HG03575 (cell line): ENCODE data around the gene SNAP47.

Experiments used
- ATAC-seq: cut with Tn5 transposase; IDR thresholded peaks from one replicate; pipeline ENCODE4 v1.9.1; 2021; ENCODE audit not compliant: unreplicated experiment, insufficient number of reproducible peaks, low FRiP score; ENCODE audit errors: extremely low read depth

SNAP47 gene

GRCh38 chr1:227764019-227764391 lies 28.8 kb downstream of the SNAP47 start:
- ATAC-seq: no peak

DNA sequence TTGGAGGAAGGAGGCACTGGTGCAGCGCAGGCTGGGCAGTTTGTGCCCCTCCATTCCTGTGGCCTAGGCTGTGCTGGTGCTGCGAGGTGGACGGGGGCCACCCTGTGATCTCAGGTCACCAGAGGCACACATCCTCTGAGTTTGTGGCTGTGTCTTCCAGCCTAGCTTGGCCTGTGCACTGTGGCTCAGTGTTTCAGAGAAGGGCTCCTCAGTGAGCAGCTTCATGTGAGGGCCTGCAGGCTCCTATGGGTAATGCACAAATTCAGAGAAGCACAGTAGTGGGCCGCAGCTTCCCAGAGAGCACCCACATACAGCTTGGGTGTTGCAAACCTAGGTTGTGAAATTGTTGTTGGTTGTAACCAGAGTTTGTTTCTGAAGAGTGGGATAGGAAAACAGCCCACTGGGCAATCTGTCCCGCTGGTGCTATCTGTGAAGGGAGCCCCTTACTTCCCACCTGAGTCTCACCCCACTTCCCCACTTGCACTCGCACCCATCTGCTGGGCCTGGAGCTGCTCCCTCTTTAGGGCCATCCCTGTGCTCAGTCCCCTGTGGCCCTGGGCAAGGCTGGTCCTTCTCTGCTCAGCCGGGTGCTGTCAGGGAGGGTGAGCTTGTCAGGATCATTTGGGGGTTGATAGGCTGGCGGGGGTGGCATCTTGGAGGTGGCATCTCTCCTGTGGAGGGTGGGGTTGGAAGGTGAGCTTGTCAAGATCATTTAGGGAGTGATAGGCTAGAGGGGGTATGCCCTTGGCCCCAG lies 30.2 kb downstream of the SNAP47 start:
- no peak for ATAC-seq

GRCh38 chr1:227766015-227766634 lies 30.9 kb downstream of the SNAP47 start:
- ATAC-seq: no peak

DNA sequence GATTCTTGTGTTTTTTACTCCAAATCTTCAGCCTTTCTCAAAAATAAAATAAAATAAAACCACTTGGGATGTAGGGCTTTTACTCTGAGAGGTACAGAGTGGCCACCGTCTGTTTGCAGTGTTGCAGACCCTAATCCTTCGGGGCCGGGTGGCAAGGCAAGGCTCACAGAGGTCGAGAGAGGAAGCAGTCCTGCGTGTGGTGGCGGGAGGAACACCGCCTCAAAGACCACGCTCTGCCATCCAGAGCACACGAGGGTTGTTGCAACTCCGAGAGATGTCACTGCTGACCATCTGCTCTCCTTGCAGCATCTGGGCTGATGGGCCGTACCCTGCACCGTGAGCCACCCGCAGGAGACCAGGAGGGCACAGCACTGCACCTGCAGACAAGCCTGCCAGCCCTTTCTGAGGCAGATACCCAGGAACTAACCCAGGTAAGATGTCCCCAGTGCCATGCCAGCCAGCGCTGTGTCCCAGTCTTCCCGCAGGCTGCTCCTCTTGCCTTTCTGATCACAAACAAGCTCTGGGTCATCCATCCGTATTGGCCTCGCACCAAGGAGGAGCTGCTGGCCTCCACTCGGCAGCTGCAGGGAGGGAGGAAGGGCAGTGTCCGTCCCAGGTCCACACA lies 31.5 kb downstream of the SNAP47 start:
- ATAC-seq: no peak

GRCh38 chr1:227767401-227768124 lies 32.3 kb downstream of the SNAP47 start:
- no peak for ATAC-seq

- ATAC-seq: no peak
Measured at GRCh38 chr1:227768125-227768439, 32.8 kb downstream of the SNAP47 start.

GRCh38 chr1:227768640-227769039 lies 33.4 kb downstream of the SNAP47 start:
- ATAC-seq: no peak

DNA sequence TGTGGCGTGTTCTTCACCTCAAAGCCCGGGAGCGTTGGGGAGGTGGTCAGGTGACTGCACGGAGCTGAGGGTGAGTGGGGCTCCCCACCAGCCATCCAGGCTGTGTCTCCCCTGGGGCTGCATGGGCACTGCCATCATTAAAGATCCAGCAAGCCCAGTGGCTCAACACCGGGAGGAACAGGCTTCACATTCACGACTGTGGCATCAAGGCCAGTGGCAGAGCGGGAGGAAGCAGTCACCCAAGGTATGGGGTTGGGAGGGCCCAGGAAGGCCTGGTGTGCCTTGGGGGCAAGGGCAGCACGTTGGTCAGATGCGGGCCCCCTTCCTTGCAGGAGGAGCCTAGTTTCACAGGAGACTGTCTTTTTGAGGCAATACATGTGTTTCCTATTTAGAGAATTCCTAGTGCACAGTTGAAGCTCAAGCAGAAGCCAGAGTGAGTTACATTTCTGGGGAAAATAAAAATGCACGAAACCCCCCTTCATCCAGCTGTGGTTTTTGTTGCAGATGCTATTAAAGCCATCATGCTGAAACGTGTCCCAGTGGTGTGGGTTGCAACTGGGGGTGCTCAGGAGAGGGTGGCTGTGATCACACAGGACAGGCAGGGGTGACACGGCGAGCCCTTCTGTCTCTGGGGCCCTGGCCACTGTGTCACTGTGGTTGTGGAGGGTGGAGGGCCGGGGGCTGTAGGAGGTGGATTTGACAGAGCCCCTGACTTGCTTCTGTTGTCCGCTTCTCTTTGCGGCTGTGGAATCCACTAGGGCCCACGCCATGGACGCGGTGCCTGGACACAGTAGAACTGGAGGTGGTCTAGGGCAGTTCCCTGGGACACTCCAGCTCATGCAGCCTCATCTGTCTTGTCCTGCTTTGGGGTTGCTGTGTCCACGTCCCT lies 34.1 kb downstream of the SNAP47 start:
- no peak for ATAC-seq

- ATAC-seq: no peak
Measured at GRCh38 chr1:227769936-227770494, 34.8 kb downstream of the SNAP47 start.

- ATAC-seq: no peak
Measured at GRCh38 chr1:227770812-227771211, 35.6 kb downstream of the SNAP47 start.

DNA sequence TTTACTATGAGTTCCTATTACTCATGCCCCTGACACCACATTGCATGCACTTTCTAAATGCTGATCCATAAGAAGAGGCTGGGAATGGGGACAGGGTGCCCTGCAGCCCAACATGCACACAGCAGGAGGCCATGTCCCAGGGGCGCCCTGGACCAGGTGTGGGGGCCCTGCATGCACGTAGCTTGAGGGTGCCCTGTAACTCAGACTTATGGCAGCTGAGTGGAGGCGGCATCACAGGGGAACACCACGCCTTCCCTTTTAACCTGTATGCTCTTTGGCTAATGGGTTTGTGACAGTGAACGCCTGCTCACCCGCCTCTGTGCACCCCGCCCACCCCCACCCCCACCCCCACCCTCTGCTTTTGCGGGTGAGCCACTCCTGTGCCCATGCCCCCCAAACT lies 36.1 kb downstream of the SNAP47 start:
- no peak for ATAC-seq

- no peak for ATAC-seq
Measured at GRCh38 chr1:227771771-227772170, 36.5 kb downstream of the SNAP47 start.

GRCh38 chr1:227773558-227773957 lies 38.3 kb downstream of the SNAP47 start:
- no peak for ATAC-seq

DNA sequence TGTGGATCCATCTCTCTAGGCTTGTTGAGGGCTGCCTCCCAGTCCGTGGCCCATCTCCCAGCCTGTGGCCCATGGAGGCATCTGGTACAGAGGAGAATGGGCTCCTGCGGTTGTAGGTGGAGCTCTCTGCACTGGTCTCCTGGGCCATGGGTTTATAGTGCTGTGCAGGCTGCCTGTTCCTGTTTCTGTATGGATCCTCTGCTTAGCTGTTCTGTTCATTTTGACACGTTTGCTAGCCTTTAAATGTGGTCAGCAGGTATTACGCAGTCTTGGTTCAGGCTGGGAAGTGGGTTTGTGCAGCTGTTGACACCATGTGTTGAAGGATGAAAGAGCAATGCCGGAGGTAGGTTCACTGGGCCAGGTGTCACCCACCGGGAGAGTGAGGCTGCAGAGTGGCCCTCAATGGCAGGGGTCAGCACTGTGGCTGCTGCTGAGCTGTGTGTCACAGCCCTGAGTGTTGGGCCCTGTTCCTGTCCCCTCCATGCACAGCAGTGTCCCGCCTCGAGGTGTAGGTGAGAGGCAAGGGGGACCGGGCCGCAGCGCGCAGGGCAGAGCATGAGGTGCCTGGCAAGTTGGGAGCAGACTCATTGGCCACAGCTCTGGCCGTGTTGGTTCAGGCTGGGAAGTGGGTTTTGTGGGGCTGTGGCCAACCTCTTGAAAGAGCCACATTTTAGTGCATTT lies 39.0 kb downstream of the SNAP47 start:
- ATAC-seq: no peak

GRCh38 chr1:227774821-227775661 lies 39.8 kb downstream of the SNAP47 start:
- no peak for ATAC-seq

- ATAC-seq: no peak
Measured at GRCh38 chr1:227775841-227776240, 40.6 kb downstream of the SNAP47 start.

DNA sequence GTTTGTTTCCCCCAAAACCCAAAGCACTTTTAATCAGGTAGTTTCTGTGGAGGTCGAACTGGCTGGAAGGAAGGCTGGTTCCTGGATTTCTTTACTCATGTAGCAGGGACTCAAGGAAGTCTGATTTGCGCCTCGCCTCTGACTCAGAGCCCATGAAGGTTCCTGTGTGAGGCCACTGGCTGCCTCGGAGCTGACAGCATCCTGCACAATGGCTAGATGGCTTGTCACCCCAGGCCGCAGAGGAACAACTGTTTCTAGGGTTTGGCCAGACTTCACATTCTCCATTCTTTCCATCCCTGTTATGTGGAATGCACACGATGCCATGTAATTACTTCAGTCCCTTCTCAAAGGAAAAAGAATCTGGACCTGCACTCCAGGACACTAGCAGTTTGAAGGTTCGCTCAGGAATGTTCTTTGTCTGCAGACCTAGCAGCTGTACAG lies 41.1 kb downstream of the SNAP47 start:
- no peak for ATAC-seq
